Keratinocyte (primary cell): ENCODE data around the gene MAVS.

ENCODE experiments used
- EZH2 ChIP-seq: IDR thresholded peaks from one replicate; pipeline ENCODE4 v1.6.1; 2012; ENCODE audit warnings: inconsistent platforms, mild to moderate bottlenecking, low read length, moderate library complexity
- TF ChIP-seq, protein P1 (sequence below), 3 experiments: IDR thresholded peaks in 1 of 3; conservative IDR thresholded peaks in 1 of 3; optimal IDR thresholded peaks in 1 of 3; 2 replicates in 2 of 3; 3 replicates in 1 of 3; pipeline versions ENCODE3 to v1.5.1; 2011; ENCODE audit warnings: low read length in 3 of 3, mild to moderate bottlenecking in 3 of 3, moderate library complexity in 2 of 3, control low read depth in 1 of 3, inconsistent platforms in 1 of 3; ENCODE audit not compliant: insufficient read depth in 2 of 3; ENCODE audit errors: extremely low read depth in 1 of 3

DNA sequence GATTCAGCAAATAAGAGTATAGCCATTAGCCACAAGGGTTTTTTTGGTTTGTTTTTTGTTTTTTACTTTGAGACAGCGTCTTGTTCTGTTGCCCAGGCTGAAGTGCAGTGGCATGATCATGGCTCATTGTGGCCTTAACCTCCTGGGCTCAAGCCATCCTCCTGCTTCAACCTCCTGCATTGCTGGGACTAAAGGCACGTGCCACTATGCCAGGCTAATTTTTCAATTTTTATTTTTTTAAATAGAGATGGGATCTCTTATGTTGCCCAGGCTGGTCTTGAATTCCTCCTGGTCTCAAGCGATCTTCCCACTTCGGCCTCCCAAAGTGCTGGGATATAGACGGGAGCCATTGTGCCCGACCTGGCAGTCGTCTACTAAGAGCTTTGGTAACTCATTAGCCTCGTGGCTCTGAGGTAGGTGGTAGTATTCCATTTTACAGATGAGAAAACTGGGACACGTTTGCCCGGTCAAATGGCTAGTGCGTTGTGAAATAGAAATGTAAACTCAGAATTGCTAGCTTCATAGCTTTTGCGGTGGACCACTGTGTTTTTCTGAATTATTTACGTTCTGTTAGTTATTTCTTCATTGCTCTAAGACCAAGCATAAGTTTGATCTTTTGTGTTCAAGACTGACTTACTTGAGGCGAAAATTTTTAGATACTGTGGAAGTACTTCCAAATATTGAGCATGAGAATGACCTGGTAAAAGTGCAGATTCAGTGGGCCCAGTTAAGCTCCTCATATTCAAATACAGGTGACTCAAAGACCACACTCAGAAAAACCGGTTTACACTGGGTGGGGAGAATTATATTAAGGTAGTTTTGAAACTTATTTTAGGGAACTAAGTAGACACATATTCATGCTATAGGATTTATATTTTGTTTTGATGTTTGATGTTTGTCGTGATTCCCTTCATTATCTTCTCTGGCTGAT lies 44.6 kb downstream of the MAVS start:
- TF ChIP-seq, protein P1, sequence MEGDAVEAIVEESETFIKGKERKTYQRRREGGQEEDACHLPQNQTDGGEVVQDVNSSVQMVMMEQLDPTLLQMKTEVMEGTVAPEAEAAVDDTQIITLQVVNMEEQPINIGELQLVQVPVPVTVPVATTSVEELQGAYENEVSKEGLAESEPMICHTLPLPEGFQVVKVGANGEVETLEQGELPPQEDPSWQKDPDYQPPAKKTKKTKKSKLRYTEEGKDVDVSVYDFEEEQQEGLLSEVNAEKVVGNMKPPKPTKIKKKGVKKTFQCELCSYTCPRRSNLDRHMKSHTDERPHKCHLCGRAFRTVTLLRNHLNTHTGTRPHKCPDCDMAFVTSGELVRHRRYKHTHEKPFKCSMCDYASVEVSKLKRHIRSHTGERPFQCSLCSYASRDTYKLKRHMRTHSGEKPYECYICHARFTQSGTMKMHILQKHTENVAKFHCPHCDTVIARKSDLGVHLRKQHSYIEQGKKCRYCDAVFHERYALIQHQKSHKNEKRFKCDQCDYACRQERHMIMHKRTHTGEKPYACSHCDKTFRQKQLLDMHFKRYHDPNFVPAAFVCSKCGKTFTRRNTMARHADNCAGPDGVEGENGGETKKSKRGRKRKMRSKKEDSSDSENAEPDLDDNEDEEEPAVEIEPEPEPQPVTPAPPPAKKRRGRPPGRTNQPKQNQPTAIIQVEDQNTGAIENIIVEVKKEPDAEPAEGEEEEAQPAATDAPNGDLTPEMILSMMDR (optimal IDR thresholded peaks at IDR 0.05 in 1 of 3, IDR thresholded peaks at IDR 0.05 in 1 of 3, conservative IDR thresholded peaks at IDR 0.05 in 1 of 3; ENCODE audit: extremely low read depth in 1 of 3, insufficient read depth in 2 of 3, low read length in 3 of 3), result no peak
- no peak for TF ChIP-seq EZH2
